Karpas-422 (cell line): ENCODE measurements around the gene SWI5. TPM values are rescaled to one million over a fixed set of nuclear protein-coding genes. Genes with fewer than 3 reads are reported as not detected.
"Not testable (repeated sequence)": the region's sequence is repeated elsewhere in the genome, so short reads cannot be mapped to it uniquely, and the experiment has no call there.

Source experiments
- DNase-seq: peaks from one replicate; pipeline ENCODE4 v3.0.0-alpha.2; 2015
- H2AFZ ChIP-seq: fragments of 200-600 bp; sonication (generic); 2 replicates; pipeline ENCODE4 v1.6.1; 2014; ENCODE audit warnings: antibody characterized with exemption, low read length, mixed read lengths
- H3K27ac ChIP-seq: fragments of 200-600 bp; sonication (generic); 2 replicates; pipeline ENCODE4 v1.5.1; 2014; ENCODE audit warnings: mild to moderate bottlenecking, low read length, moderate library complexity
- H3K27me3 ChIP-seq: fragments of 200-600 bp; sonication (generic); 2 replicates; pipeline ENCODE4 v1.6.1; 2014; ENCODE audit warnings: low read length, mixed read lengths
- H3K36me3 ChIP-seq: fragments of 200-600 bp; sonication (generic); 2 replicates; pipeline ENCODE4 v1.6.1; 2014; ENCODE audit warnings: low read length, mixed read lengths; ENCODE audit not compliant: insufficient read depth
- H3K4me1 ChIP-seq: fragments of 200-600 bp; sonication (generic); 2 replicates; pipeline ENCODE4 v1.6.1; 2014; ENCODE audit warnings: mild to moderate bottlenecking, low read length, mixed read lengths
- H3K4me2 ChIP-seq: fragments of 200-600 bp; sonication (generic); 2 replicates; pipeline ENCODE4 v1.6.1; 2014; ENCODE audit warnings: low read length, low read depth, mild to moderate bottlenecking; ENCODE audit not compliant: poor library complexity, severe bottlenecking
- H3K4me3 ChIP-seq: fragments of 200-600 bp; sonication (generic); 2 replicates; pipeline ENCODE4 v1.5.1; 2014; ENCODE audit warnings: mild to moderate bottlenecking, antibody characterized with exemption, low read length, mixed read lengths
- H3K79me2 ChIP-seq: fragments of 200-600 bp; sonication (generic); 2 replicates; pipeline ENCODE4 v1.6.1; 2014; ENCODE audit warnings: mild to moderate bottlenecking, low read length, mixed read lengths
- H3K9ac ChIP-seq: fragments of 200-600 bp; sonication (generic); 2 replicates; pipeline ENCODE4 v1.6.0; 2014; ENCODE audit warnings: low read length
- H3K9me2 ChIP-seq: fragments of 200-600 bp; sonication (generic), shearing (Covaris generic); replicated peaks from 2 replicates; pipeline ENCODE4 v1.6.0; 2014; ENCODE audit warnings: mild to moderate bottlenecking, low read length, moderate library complexity; ENCODE audit not compliant: insufficient read depth
- H3K9me3 ChIP-seq: fragments of 300-700, 200-600 bp; sonication (generic); 2 replicates; pipeline ENCODE4 v1.6.1; 2014; ENCODE audit warnings: low read length, mixed read lengths
- H4K20me1 ChIP-seq: fragments of 200-600 bp; sonication (generic); 2 replicates; pipeline ENCODE4 v1.6.1; 2014; ENCODE audit warnings: mild to moderate bottlenecking, antibody characterized with exemption, low read length, low read depth; ENCODE audit not compliant: insufficient read depth
- total RNA-seq: library from RNA; depleted of rRNA; stranded (reverse); fragments of >200 nt; shearing (Covaris generic); gene quantifications from 2 replicates; pipeline ENCODE4 v1.2.3, GENCODE V29; 2014; ENCODE audit warnings: low replicate concordance

SWI5 gene
- total RNA-seq, 1 experiment from 2014 or later, result 37.6 TPM

DNA sequence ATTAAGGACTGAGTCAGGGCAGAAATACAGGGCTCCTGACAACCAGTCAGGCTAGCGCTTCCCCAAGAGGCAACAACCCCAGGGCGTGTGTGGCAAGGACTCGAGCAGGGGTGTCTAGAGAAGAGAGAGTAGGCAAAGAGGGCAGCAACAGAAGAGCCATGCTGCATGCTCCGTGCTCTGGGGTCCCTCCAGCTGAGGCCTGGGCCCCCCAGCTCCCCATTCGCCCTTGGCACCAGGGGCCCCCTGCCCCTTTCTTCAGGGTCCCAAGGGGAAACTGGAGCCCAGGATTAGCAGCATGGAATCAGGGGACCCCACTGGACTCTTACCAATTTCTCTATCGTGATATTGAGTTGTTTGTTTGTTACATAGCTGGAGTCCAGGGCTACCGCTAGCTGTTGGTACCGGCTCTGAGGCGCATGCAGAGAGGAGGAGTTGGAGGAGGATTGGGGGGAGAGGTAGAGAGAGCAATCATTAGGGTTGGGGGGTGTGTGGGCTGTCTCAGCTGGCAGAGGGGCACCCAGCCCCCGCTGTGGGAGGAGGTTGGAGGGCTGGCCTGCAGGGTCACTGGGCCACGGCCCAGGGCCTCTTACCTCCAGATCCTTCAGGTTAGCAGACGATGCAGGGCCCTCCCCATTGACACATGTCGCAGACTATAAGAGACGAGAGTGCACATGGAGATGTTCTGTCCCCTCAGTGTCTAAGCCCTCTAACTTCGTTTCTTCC, 9.0 kb upstream of the SWI5 start:
- Histone ChIP-seq H3K27me3 (no peaks in the 10 kb centered on the region), H3K4me3 (no peak overlapping the region), H3K9me2 (no peaks in the 10 kb centered on the region), H4K20me1 (no peaks in the 10 kb centered on the region), H3K79me2 (no peaks in the 10 kb centered on the region), H3K4me1 (no peaks in the 10 kb centered on the region), H3K4me2 (no peak overlapping the region), H2AFZ (no peak overlapping the region), H3K27ac (no peak overlapping the region), H3K36me3 (peaks cover 3% of the 10 kb centered on the region; the same call in 1 of the 2 replicates), H3K9ac (no peak overlapping the region), H3K9me3 (no peaks in the 10 kb centered on the region)
- no peak for DNase-seq

DNA sequence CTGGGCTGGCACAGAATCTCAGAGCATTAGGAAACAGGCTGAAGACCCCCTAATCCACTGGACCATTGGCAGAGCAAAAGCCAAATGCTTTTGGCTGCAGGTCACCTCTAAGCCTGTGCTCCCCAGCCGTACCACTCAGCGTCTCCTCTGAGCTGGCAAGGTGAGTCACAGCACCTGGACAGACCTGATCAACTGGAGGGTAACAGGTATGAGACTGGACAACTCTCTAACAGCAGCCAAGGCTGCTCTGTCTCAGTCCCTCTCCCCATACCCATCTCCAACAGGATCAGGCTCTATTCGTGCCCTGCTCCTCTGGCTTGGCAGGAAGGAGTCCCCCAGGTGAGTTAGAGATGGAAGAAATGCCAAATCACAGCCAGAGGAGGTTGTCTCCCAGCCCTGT, 5.0 kb upstream of the SWI5 start:
- Histone ChIP-seq H3K27ac (no peak overlapping the region), H3K4me1 (peaks cover 13% of the 10 kb centered on the region), H3K79me2 (peaks cover 20% of the 10 kb centered on the region), H3K9me2 (no peaks in the 10 kb centered on the region), H3K4me3 (no peak overlapping the region), H3K4me2 (no peak overlapping the region), H3K9me3 (no peaks in the 10 kb centered on the region), H3K9ac (no peak overlapping the region), H4K20me1 (no peaks in the 10 kb centered on the region), H3K27me3 (no peaks in the 10 kb centered on the region), H3K36me3 (peaks cover 3% of the 10 kb centered on the region; the same call in 1 of the 2 replicates), H2AFZ (no peak overlapping the region)
- DNase-seq, result no peak

DNA sequence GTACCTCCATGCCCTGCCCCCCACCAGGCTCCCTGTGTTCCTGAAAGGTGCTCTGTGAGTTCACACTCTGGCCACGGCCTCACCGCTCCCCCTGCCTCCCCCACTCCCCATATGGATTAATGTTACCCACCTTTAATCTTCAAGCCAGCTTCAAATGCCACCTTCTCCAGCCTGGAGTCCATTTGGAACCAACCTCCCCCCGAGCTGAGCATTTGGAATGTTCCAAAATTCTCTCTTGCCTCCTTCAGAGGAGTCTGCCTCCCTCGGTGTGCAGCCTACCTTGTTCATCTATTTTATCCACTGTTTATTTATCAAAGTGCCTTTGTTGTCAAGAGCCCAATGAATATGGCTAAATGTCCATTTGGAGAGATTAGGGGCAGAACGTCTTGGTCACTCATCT, 4.6 kb upstream of the SWI5 start:
- H3K4me2 ChIP-seq, result no peak overlapping the region

DNA sequence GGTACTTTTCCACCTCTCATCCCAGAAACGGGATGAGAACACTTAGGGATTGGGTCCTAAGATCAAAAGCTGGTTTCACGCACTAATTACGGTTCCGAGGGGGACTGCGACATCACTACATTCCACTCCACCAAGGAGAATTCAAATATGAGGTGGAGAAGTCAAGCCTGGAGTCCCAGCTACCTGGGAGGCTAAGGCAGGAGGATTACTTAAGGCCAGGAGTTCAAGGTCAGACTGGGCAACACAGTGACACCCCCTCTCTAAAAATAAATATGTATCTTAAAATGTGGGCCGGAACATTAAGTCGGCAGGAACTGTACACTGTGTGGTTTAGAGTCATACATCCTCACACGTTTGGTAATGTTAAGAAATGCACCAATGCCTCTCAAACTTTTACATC, 1.8 kb upstream of the SWI5 start:
- Histone ChIP-seq H3K4me3 (peak overlapping the region; percentile 93; the same call in 1 of the 2 replicates), H3K4me1 (peaks cover 24% of the 10 kb centered on the region), H3K9ac (peak overlapping the region; percentile 97), H3K9me3 (no peaks in the 10 kb centered on the region), H2AFZ (no peak overlapping the region), H4K20me1 (no peaks in the 10 kb centered on the region), H3K9me2 (no peaks in the 10 kb centered on the region), H3K4me2 (peak overlapping the region; percentile 91), H3K27ac (no peak overlapping the region), H3K27me3 (no peaks in the 10 kb centered on the region), H3K79me2 (peaks cover 30% of the 10 kb centered on the region), H3K36me3 (peaks cover 3% of the 10 kb centered on the region; the same call in 1 of the 2 replicates)
- DNase-seq, result no peak

More for the DNA sequence above, 4.6 kb upstream of the SWI5 start:
- H3K36me3 ChIP-seq, result peaks cover 3% of the 10 kb centered on the region; the same call in 1 of the 2 replicates
- H2AFZ ChIP-seq, result no peak overlapping the region
- no peak overlapping the region for H3K9ac ChIP-seq
- H3K79me2 ChIP-seq, result peaks cover 23% of the 10 kb centered on the region
- H3K9me2 ChIP-seq, result no peaks in the 10 kb centered on the region
- H3K27ac ChIP-seq, result no peak overlapping the region
- no peaks in the 10 kb centered on the region for H3K9me3 ChIP-seq
- H4K20me1 ChIP-seq, result no peaks in the 10 kb centered on the region
- no peak for DNase-seq
- H3K27me3 ChIP-seq, result no peaks in the 10 kb centered on the region
- no peak overlapping the region for H3K4me3 ChIP-seq
- H3K4me1 ChIP-seq, result peaks cover 13% of the 10 kb centered on the region

DNA sequence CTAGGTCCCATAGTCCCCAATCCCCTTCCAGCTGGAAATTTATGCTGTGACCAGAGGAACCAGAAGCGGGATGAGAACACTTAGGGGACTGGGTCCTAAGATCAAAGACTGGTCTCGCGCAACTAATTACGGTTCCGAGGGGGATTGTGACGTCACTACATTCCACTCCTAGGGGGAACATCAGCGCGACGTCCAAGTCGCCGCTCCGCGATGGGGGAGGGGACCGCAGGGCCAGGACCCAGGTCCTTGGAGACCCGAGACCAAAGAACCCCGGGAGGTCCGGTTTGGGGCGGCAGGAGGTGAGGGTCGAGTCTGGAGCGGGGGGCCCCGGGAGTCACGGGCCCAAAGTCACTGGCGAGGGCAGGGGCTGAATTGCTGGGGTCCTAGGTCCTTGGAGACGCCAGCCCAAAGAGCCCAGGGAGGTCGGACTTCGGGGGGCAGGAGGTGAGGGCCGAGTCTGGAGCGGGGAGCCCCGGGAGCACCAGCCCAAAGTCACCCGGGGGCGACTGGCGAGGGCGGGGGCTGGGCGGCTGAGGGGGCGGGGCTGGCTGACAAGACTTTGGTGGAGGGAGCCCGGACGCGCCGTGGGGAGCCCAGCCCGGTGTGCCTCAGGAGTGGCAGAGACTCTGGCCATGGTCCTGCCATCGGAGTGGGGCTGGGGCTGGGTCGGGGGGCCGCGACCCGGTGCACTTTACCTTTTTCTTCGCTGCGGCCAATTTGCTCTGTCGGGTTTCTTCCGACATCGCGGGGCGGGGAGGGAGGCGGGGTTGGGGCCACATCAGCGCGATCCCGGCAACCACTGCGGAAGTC, 673 bp upstream of the SWI5 start, which contains the start of gene GOLGA2:
Gene GOLGA2, minus strand, starts transcription at position 810 of the 810 bp plus-strand sequence. Its CDS starts 31 bp downstream, at position 779.
- Histone ChIP-seq H3K27me3 (no peaks in the 10 kb centered on the region), H3K36me3 (peaks cover 2% of the 10 kb centered on the region; the same call in 1 of the 2 replicates), H3K9ac (peak within 1 kb of the TSS; percentile 97), H2AFZ (peak within 1 kb of the TSS; percentile 44; the same call in 1 of the 2 replicates), H3K27ac (peak within 1 kb of the TSS; percentile 66; the same call in 1 of the 2 replicates), H3K9me3 (no peaks in the 10 kb centered on the region), H3K4me1 (peaks cover 24% of the 10 kb centered on the region), H3K79me2 (peaks cover 30% of the 10 kb centered on the region), H3K9me2 (no peaks in the 10 kb centered on the region), H3K4me2 (peak within 1 kb of the TSS; percentile 95), H3K4me3 (peak within 1 kb of the TSS; percentile 93), H4K20me1 (no peaks in the 10 kb centered on the region)
- DNase-seq, result peak; percentile 63

DNA sequence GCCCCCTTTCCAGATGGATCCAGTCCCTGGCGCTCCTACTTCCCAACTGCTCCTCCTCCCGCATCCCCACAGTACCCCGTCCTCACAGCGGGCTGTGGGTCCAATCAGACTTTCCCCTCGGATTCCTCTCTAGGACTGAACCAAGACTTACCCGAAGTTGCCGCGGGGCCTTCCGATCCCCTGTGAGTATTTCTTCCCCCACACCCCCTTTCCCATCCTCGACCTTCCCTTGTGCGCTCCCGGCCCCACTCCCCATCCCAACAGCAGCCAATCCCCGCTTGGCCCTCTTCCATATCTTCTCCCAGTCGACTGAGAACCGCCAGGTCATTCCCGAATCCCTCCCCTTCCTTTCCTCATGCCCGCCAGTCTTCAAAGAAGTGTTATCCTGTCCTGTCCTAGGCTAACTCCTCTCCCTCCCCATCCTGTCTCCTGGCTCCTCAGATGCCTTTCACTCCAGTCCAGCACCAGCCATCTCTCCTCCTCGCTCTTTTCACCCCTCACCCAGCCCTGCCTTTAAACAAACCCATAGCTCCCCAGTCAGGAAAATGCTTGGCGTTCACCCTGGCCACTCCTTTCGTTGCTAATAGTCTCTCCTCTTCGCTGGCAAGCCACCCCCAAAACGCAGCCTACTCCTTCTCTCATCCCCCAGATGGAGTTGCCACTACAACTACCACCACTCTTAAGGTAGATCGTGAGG, 646 bp downstream of the SWI5 start:
- no peak for DNase-seq
- H3K79me2 ChIP-seq, result peaks cover 30% of the 10 kb centered on the region

DNA sequence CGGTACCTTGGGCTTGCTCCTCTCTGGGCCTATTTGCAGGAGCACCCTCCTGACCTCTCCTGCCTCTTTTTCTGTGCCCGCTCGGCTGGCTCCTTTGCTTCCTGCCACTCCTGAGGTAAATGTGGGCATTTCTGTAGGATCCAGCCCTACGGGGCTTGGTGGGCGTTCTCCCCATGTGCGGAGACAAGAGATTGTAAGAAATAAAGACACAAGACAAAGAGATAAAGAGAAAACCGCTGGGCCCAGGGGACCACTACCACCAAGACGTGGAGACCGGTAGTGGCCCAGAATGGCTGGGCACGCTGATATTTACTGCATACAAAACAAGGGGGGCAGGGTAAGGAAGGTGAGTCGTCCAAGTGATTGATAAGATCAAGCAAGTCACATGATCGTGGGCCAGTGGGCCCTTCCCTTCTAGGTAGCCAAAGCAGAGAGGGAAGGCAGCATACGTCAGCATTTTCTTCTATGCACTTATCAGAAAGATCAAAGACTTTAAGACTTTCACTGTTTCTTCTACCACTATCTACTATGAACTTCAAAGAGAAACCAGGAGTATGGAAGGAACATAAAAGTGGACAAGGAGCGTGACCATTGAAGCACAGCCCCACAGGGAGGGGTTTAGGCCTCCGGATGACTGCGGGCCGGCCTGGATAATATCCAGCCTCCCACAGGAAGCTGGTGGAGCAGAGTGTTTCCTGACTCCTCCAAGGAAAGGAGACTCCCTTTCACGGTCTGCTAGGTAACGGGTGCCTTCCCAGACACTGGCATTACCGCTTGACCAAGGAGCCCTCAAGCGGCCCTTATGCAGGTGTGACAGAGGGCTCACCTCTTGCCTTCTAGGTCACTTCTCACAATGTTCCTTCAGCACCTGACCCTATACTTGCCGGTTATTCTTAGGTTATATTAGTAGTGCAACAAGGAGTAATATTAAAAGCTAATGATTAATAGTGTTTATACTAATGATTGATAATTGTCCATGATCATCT, 3.3 kb downstream of the SWI5 start:
- H3K36me3 ChIP-seq, H3K4me2 ChIP-seq, H3K9ac ChIP-seq: not testable (repeated sequence)

More for the DNA sequence above, 646 bp downstream of the SWI5 start:
- H2AFZ ChIP-seq, result peak overlapping the region; percentile 44; the same call in 1 of the 2 replicates
- H3K4me2 ChIP-seq, result peak overlapping the region; percentile 95
- no peaks in the 10 kb centered on the region for H3K27me3 ChIP-seq
- H3K4me1 ChIP-seq, result peaks cover 24% of the 10 kb centered on the region
- H3K9ac ChIP-seq, result peak overlapping the region; percentile 95
- H3K9me2 ChIP-seq, result no peaks in the 10 kb centered on the region
- no peaks in the 10 kb centered on the region for H4K20me1 ChIP-seq
- H3K27ac ChIP-seq, result 0 out of 2 replicates have a peak overlapping the region, but pooled peaks have one; percentile 30
- peak overlapping the region; percentile 91 for H3K4me3 ChIP-seq
- H3K36me3 ChIP-seq, result no peaks in the 10 kb centered on the region
- no peaks in the 10 kb centered on the region for H3K9me3 ChIP-seq

More for the DNA sequence above, 3.3 kb downstream of the SWI5 start:
- H4K20me1 ChIP-seq, H3K9me2 ChIP-seq, H2AFZ ChIP-seq, H3K4me3 ChIP-seq, H3K9me3 ChIP-seq, DNase-seq, H3K27ac ChIP-seq, H3K27me3 ChIP-seq: not testable (repeated sequence)
- Histone ChIP-seq H3K4me1 (peaks cover 19% of the 10 kb centered on the region), H3K79me2 (peaks cover 21% of the 10 kb centered on the region)
